BLaER1 (cell line): Measurements from ENCODE around the gene INPP5A.
"Not testable (repeated sequence)": the region's sequence is repeated elsewhere in the genome, so short reads cannot be mapped to it uniquely, and the experiment has no call there.

Experiments used
- H3K27ac ChIP-seq: shearing (Covaris generic); formaldehyde crosslinking; 2 replicates; pipeline ENCODE4 v1.8.1; 2022
- H3K27me3 ChIP-seq: shearing (Covaris generic); formaldehyde crosslinking; 2 replicates; pipeline ENCODE4 v1.8.1; 2022
- H3K36me3 ChIP-seq: shearing (Covaris generic); formaldehyde crosslinking; 2 replicates; pipeline ENCODE4 v1.8.1; 2022
- H3K4me1 ChIP-seq: shearing (Covaris generic); formaldehyde crosslinking; 2 replicates; pipeline ENCODE4 v1.8.1; 2022
- H3K4me2 ChIP-seq: shearing (Covaris generic); formaldehyde crosslinking; 2 replicates; pipeline ENCODE4 v1.8.1; 2022
- H3K4me3 ChIP-seq: shearing (Covaris generic); formaldehyde crosslinking; 2 replicates; pipeline ENCODE4 v1.8.1; 2022
- H3K9ac ChIP-seq: shearing (Covaris generic); formaldehyde crosslinking; 2 replicates; pipeline ENCODE4 v1.8.1; 2022
- H3K9me3 ChIP-seq: shearing (Covaris generic); formaldehyde crosslinking; 2 replicates; pipeline ENCODE4 v1.8.1; 2022
- H4K20me1 ChIP-seq: shearing (Covaris generic); formaldehyde crosslinking; 2 replicates; pipeline ENCODE4 v1.8.1; 2022
- Cebpa-rat ChIP-seq: shearing (Covaris generic); IDR thresholded peaks from 2 replicates; pipeline ENCODE4 v1.8.1; 2022

The INPP5A gene

GRCh38 chr10:132793213-132793612 lies 255.6 kb downstream of the INPP5A start:
- peaks cover 9% of the 10 kb centered on the region for H3K9me3 ChIP-seq
- no peak overlapping the region for H3K9ac ChIP-seq
- peak overlapping the region; percentile 82 for H3K4me2 ChIP-seq
- TF ChIP-seq Cebpa-rat = no peak
- H3K4me1 ChIP-seq = peaks cover 56% of the 10 kb centered on the region
- H3K36me3 ChIP-seq = no peaks in the 10 kb centered on the region
- peaks cover 21% of the 10 kb centered on the region for H3K27me3 ChIP-seq
- H3K4me3 ChIP-seq = peak overlapping the region; percentile 3; the same call in 1 of the 2 replicates
- no peak overlapping the region for H3K27ac ChIP-seq
- peaks cover 10% of the 10 kb centered on the region for H4K20me1 ChIP-seq

- H3K9ac ChIP-seq = peak overlapping the region; percentile 3; the same call in 1 of the 2 replicates
- peak overlapping the region; percentile 3; the same call in 1 of the 2 replicates for H3K4me3 ChIP-seq
- H3K9me3 ChIP-seq = no peaks in the 10 kb centered on the region
- H3K27me3 ChIP-seq = peaks cover 12% of the 10 kb centered on the region
- peak overlapping the region; percentile 52 for H3K27ac ChIP-seq
- peaks cover 10% of the 10 kb centered on the region for H4K20me1 ChIP-seq
- peaks cover 56% of the 10 kb centered on the region for H3K4me1 ChIP-seq
- peak overlapping the region; percentile 82 for H3K4me2 ChIP-seq
- TF ChIP-seq Cebpa-rat = no peak
- H3K36me3 ChIP-seq = no peaks in the 10 kb centered on the region
Measured at GRCh38 chr10:132793871-132794849, 256.6 kb downstream of the INPP5A start.

- Histone ChIP-seq H3K4me2 (0 out of 2 replicates have a peak overlapping the region, but pooled peaks have one; percentile 11), H4K20me1 (peaks cover 10% of the 10 kb centered on the region), H3K4me1 (peaks cover 47% of the 10 kb centered on the region), H3K4me3 (no peak overlapping the region), H3K9ac (no peak overlapping the region), H3K27ac (no peak overlapping the region), H3K36me3 (no peaks in the 10 kb centered on the region), H3K27me3 (no peaks in the 10 kb centered on the region), H3K9me3 (peaks cover 1% of the 10 kb centered on the region; the same call in 1 of the 2 replicates)
- no peak for TF ChIP-seq Cebpa-rat
Measured at GRCh38 chr10:132796846-132797245, 259.3 kb downstream of the INPP5A start.

GRCh38 chr10:132797986-132798385 lies 260.4 kb downstream of the INPP5A start:
- H3K9me3 ChIP-seq, H3K36me3 ChIP-seq, H4K20me1 ChIP-seq, H3K27ac ChIP-seq, H3K27me3 ChIP-seq, H3K4me2 ChIP-seq, H3K9ac ChIP-seq, H3K4me3 ChIP-seq: not testable (repeated sequence)
- peaks cover 41% of the 10 kb centered on the region for H3K4me1 ChIP-seq

- Histone ChIP-seq H3K4me1 (peaks cover 37% of the 10 kb centered on the region), H3K9me3 (peaks cover 5% of the 10 kb centered on the region; the same call in 1 of the 2 replicates), H4K20me1 (peaks cover 3% of the 10 kb centered on the region), H3K4me2 (no peak overlapping the region), H3K27ac (no peak overlapping the region), H3K27me3 (no peaks in the 10 kb centered on the region), H3K36me3 (no peaks in the 10 kb centered on the region), H3K4me3 (no peak overlapping the region), H3K9ac (no peak overlapping the region)
- no peak for TF ChIP-seq Cebpa-rat
Measured at GRCh38 chr10:132798403-132798802, 260.8 kb downstream of the INPP5A start.

GRCh38 chr10:132798876-132799275 lies 261.3 kb downstream of the INPP5A start:
- Histone ChIP-seq H3K36me3 (no peaks in the 10 kb centered on the region), H3K27me3 (no peaks in the 10 kb centered on the region), H4K20me1 (no peaks in the 10 kb centered on the region), H3K4me2 (no peak overlapping the region), H3K9me3 (peaks cover 5% of the 10 kb centered on the region; the same call in 1 of the 2 replicates), H3K4me1 (peaks cover 32% of the 10 kb centered on the region), H3K27ac (no peak overlapping the region), H3K9ac (no peak overlapping the region), H3K4me3 (no peak overlapping the region)
- no peak for TF ChIP-seq Cebpa-rat

GRCh38 chr10:132799865-132800264 lies 262.3 kb downstream of the INPP5A start:
- Histone ChIP-seq H3K27ac (no peak overlapping the region), H3K4me1 (peaks cover 27% of the 10 kb centered on the region), H3K9ac (no peak overlapping the region), H3K4me2 (peak overlapping the region; percentile 30; the same call in 1 of the 2 replicates), H3K36me3 (no peaks in the 10 kb centered on the region), H3K9me3 (peaks cover 5% of the 10 kb centered on the region; the same call in 1 of the 2 replicates), H3K4me3 (no peak overlapping the region), H4K20me1 (no peaks in the 10 kb centered on the region), H3K27me3 (no peaks in the 10 kb centered on the region)
- TF ChIP-seq Cebpa-rat = no peak

GRCh38 chr10:132802048-132802447 lies 264.5 kb downstream of the INPP5A start:
- TF ChIP-seq Cebpa-rat = no peak
- H3K27me3 ChIP-seq = no peaks in the 10 kb centered on the region

GRCh38 chr10:132802694-132803320 lies 265.2 kb downstream of the INPP5A start:
- Histone ChIP-seq H3K27me3 (no peaks in the 10 kb centered on the region), H3K4me1 (peaks cover 30% of the 10 kb centered on the region), H3K9ac (no peak overlapping the region), H3K36me3 (no peaks in the 10 kb centered on the region), H3K4me2 (no peak overlapping the region), H4K20me1 (no peaks in the 10 kb centered on the region), H3K4me3 (no peak overlapping the region), H3K27ac (no peak overlapping the region), H3K9me3 (peaks cover 5% of the 10 kb centered on the region; the same call in 1 of the 2 replicates)
- no peak for TF ChIP-seq Cebpa-rat

More at GRCh38 chr10:132802048-132802447, 264.5 kb downstream of the INPP5A start:
- Histone ChIP-seq H3K9ac (no peak overlapping the region), H3K4me3 (no peak overlapping the region), H3K27ac (no peak overlapping the region), H3K4me2 (no peak overlapping the region), H3K36me3 (no peaks in the 10 kb centered on the region), H4K20me1 (no peaks in the 10 kb centered on the region), H3K9me3 (peaks cover 5% of the 10 kb centered on the region; the same call in 1 of the 2 replicates), H3K4me1 (peaks cover 30% of the 10 kb centered on the region)
